ENCODE results near the gene SPAG5.

- TF ChIP-seq CTCF (conservative IDR thresholded peaks at IDR 0.05; ENCODE audit: low read depth, low read length) (no peak), EZH2 (IDR thresholded peaks at IDR 0.05; ENCODE audit: low read length, unreplicated experiment) (no peak), EZH2phosphoT487 (IDR thresholded peaks at IDR 0.05; ENCODE audit: borderline replicate concordance, low read length) (no peak)
These were observed 13.0 kb downstream of the SPAG5 start for GRCh38 chr17:28585851-28586250.

All from PC-3 (cell line).